Transverse colon (tissue), 4 donors: ENCODE measurements around the gene DIAPH3. TPM values are rescaled to one million over a fixed set of nuclear protein-coding genes. Genes with fewer than 3 reads are reported as not detected.
"Not testable (repeated sequence)": the region's sequence is repeated elsewhere in the genome, so short reads cannot be mapped to it uniquely, and the experiment has no call there.

Experiments
- DNase-seq: peaks from one replicate; pipeline ENCODE4 v3.0.0-alpha.2; 2019
- H3K27ac ChIP-seq, 4 donors: fragments of 200-600 bp; sonication (generic); 2 replicates each; pipeline ENCODE4 v1.5.1; 2016 to 2018; ENCODE audit warnings: inconsistent platforms in 4 of 4
- H3K27me3 ChIP-seq: fragments of 200-600 bp; sonication (generic); 2 replicates; pipeline ENCODE4 v1.5.1; 2017; ENCODE audit warnings: inconsistent platforms
- H3K36me3 ChIP-seq, 4 donors: fragments of 200-600 bp; sonication (generic); 2 replicates each; pipeline ENCODE4 v1.5.1; 2017 to 2019; ENCODE audit warnings: inconsistent platforms in 4 of 4
- H3K4me1 ChIP-seq, 4 donors: fragments of 200-600 bp; sonication (generic); 2 replicates each; pipeline ENCODE4 v1.5.1; 2017 to 2020; ENCODE audit warnings: inconsistent platforms in 4 of 4
- H3K4me3 ChIP-seq, 4 donors: fragments of 200-600 bp; sonication (generic); 1 replicate in 1 of 4; 2 replicates in 3 of 4; pipeline versions ENCODE4 v1.5.1 to v1.6.1; 2017 to 2019; ENCODE audit warnings: inconsistent platforms in 4 of 4
- H3K9me3 ChIP-seq, 2 donors: fragments of 200-600 bp; sonication (generic); 2 replicates each; pipeline ENCODE4 v1.5.1; 2017 to 2019; ENCODE audit warnings: inconsistent platforms in 2 of 2
- CTCF ChIP-seq, 5 experiments: fragments of 200-600 bp in 3 of 5; fragments of 450-650 bp in 2 of 5; sonication (generic) in 3 of 5; IDR thresholded peaks; 1 replicate in 2 of 5; 2 replicates in 3 of 5; pipeline ENCODE4 v1.5.1; 2016 to 2017; ENCODE audit warnings: antibody characterized with exemption in 5 of 5, inconsistent platforms in 3 of 5, mild to moderate bottlenecking in 2 of 5, moderate library complexity in 1 of 5
- EP300 ChIP-seq: sonication (generic); formaldehyde crosslinking; IDR thresholded peaks from one replicate; pipeline ENCODE4 v1.6.1; 2017; ENCODE audit warnings: antibody characterized with exemption, low read depth
- POLR2A ChIP-seq: fragments of 450-650 bp; IDR thresholded peaks from one replicate; pipeline ENCODE4 v1.6.1; 2016; ENCODE audit warnings: antibody characterized with exemption, mild to moderate bottlenecking, moderate library complexity
- POLR2AphosphoS5 ChIP-seq, 3 donors: sonication (generic); formaldehyde crosslinking; IDR thresholded peaks; one replicate each; pipeline ENCODE4 v1.6.1; 2016; ENCODE audit warnings: antibody characterized with exemption in 3 of 3
- WGBS, 2 donors: methylation state at CpG; one replicate each; pipeline ENCODE4 v1.1.5; 2018; ENCODE audit warnings: low coverage in 1 of 2; 5-methylcytosine and 5-hydroxymethylcytosine counted together
- in situ Hi-C, 4 donors: fragments of 200-750 bp; cut with MboI; loops; one replicate each; pipeline versions ENCODE4 v1.15.0 to v1.15.1; 2017; ENCODE audit warnings: low sequenced_read_pairs in 3 of 4, low pct_ligation_motif_present in 1 of 4, low pct_unique_long_range_greater_than_20kb in 1 of 4
- intact Hi-C: fragments of 100-400 bp; cut with DNase I; formaldehyde crosslinking; loops from one replicate; pipeline ENCODE4 v1.15.1; 2023; ENCODE audit warnings: low total_unique reads
- total RNA-seq, 4 donors: library from RNA; depleted of rRNA; stranded (reverse); fragments of >200 nt; gene quantifications; one replicate each; pipeline ENCODE4 v1.1.0, GENCODE V29; 2016

Gene DIAPH3
- total RNA-seq, 4 donors from 2014 or later, result 0.95 to 1.6 (median 1.2) TPM

GRCh38 chr13:60043262-60043661, 120.5 kb downstream of the DIAPH3 start:
- TF ChIP-seq POLR2AphosphoS5 (IDR thresholded peaks at IDR 0.05) (no peak), CTCF (IDR thresholded peaks at IDR 0.05) (no peak), EP300 (no peak), POLR2A (no peak)
- in situ Hi-C loops (no loop called here), intact Hi-C loops (no loop called here)
- no peaks in the 10 kb centered on the region for H3K4me1 ChIP-seq
- 76 to 100% methylated on average over 2 of the region's 2 CpGs for WGBS, 2 donors
- H3K27me3 ChIP-seq, result no peaks in the 10 kb centered on the region
- no peak overlapping the region for H3K4me3 ChIP-seq
- H3K36me3 ChIP-seq, result no peaks in the 10 kb centered on the region
- H3K27ac ChIP-seq, result no peak overlapping the region
- H3K9me3 ChIP-seq, result no peaks in the 10 kb centered on the region
- DNase-seq, result no peak

- H3K4me3 ChIP-seq, H3K4me1 ChIP-seq, H3K27me3 ChIP-seq, H3K9me3 ChIP-seq, DNase-seq, intact Hi-C loops, in situ Hi-C loops, H3K36me3 ChIP-seq, H3K27ac ChIP-seq: not testable (repeated sequence)
- 87 to 91% methylated on average over 8 to 10 of the region's 10 CpGs for WGBS, 2 donors
Observed at GRCh38 chr13:60040668-60041067, 123.1 kb downstream of the DIAPH3 start.

GRCh38 chr13:60035874-60036273, 127.9 kb downstream of the DIAPH3 start:
- in situ Hi-C loops (no loop called here), intact Hi-C loops (no loop called here)
- Histone ChIP-seq H3K4me3 (no peak overlapping the region), H3K9me3 (no peaks in the 10 kb centered on the region), H3K27ac (no peak overlapping the region), H3K4me1 (no peaks in the 10 kb centered on the region), H3K36me3 (no peaks in the 10 kb centered on the region), H3K27me3 (no peaks in the 10 kb centered on the region)
- WGBS, 2 donors, result 95 to 97% methylated on average over 1 of the region's 1 CpG
- TF ChIP-seq EP300, result no peak
- no peak for TF ChIP-seq POLR2A
- TF ChIP-seq CTCF (IDR thresholded peaks at IDR 0.05), result no peak
- TF ChIP-seq POLR2AphosphoS5 (IDR thresholded peaks at IDR 0.05), result no peak
- no peak for DNase-seq

GRCh38 chr13:60032851-60033250, 130.9 kb downstream of the DIAPH3 start:
- DNase-seq, result no peak
- Histone ChIP-seq H3K27me3 (no peaks in the 10 kb centered on the region), H3K36me3 (no peaks in the 10 kb centered on the region), H3K27ac (no peak overlapping the region), H3K4me1 (no peaks in the 10 kb centered on the region), H3K4me3 (no peak overlapping the region), H3K9me3 (no peaks in the 10 kb centered on the region)
- intact Hi-C loops, result no loop called here
- no peak for TF ChIP-seq POLR2A
- TF ChIP-seq POLR2AphosphoS5 (IDR thresholded peaks at IDR 0.05), result no peak
- TF ChIP-seq EP300, result no peak
- no peak for TF ChIP-seq CTCF (IDR thresholded peaks at IDR 0.05)
- WGBS, 2 donors, result 82 to 94% methylated on average over 1 of the region's 1 CpG
- in situ Hi-C loops, result no loop called here

- WGBS, 2 donors, result 81 to 86% methylated on average over 3 of the region's 3 CpGs
- H3K27me3 ChIP-seq, result no peaks in the 10 kb centered on the region
- no peaks in the 10 kb centered on the region for H3K9me3 ChIP-seq
- H3K27ac ChIP-seq, result no peak overlapping the region
- TF ChIP-seq CTCF (IDR thresholded peaks at IDR 0.05) (no peak), POLR2AphosphoS5 (IDR thresholded peaks at IDR 0.05) (no peak), EP300 (no peak), POLR2A (no peak)
- no peak for DNase-seq
- no peak overlapping the region for H3K4me3 ChIP-seq
- H3K36me3 ChIP-seq, result no peaks in the 10 kb centered on the region
- in situ Hi-C loops, result no loop called here
- H3K4me1 ChIP-seq, result no peaks in the 10 kb centered on the region
- intact Hi-C loops, result no loop called here
Observed at GRCh38 chr13:60028021-60028420, 135.7 kb downstream of the DIAPH3 start.
